ENCODE data around the gene SNAPC4.

DNA sequence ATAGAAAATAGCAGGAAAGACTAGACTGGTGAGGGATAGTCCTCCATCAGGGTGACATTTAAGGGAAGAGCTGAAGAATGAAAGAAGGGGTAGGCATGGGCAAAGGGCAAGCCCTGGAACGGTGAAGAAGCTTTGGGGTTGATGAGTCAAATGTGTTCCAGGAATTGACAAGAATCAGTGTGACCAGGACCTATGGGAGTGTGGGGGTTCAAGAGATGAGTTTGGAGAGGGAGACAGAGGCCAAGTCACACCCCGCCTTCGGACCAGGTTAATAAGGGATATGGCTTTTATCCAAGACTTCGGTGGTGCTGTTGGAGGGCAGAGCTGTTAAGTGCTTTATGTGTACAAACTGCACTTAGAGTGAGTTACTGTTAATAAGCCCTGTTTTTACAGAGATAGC lies 11.4 kb upstream of the SNAPC4 start:
- TF ChIP-seq NFE2 (IDR thresholded peaks at IDR 0.05; ENCODE audit: low read depth) = no peak
- TF ChIP-seq PYGO2 (tag; IDR thresholded peaks at IDR 0.05) = no peak
- TF ChIP-seq, protein P1, sequence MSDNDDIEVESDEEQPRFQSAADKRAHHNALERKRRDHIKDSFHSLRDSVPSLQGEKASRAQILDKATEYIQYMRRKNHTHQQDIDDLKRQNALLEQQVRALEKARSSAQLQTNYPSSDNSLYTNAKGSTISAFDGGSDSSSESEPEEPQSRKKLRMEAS (CRISPR knock-in tag; IDR thresholded peaks at IDR 0.05) = no peak
- TF ChIP-seq ZNF274 (IDR thresholded peaks at IDR 0.05; ENCODE audit: borderline replicate concordance, low read depth, low read length) = no peak
- TF ChIP-seq TGIF2 (CRISPR knock-in tag; IDR thresholded peaks at IDR 0.05) = no peak
- TF ChIP-seq POLR2A (conservative IDR thresholded peaks at IDR 0.05) = no peak
- TF ChIP-seq ZBTB7A (IDR thresholded peaks at IDR 0.05; ENCODE audit: borderline replicate concordance, control insufficient read depth, low read depth, low read length) = no peak
- TF ChIP-seq, protein P2, sequence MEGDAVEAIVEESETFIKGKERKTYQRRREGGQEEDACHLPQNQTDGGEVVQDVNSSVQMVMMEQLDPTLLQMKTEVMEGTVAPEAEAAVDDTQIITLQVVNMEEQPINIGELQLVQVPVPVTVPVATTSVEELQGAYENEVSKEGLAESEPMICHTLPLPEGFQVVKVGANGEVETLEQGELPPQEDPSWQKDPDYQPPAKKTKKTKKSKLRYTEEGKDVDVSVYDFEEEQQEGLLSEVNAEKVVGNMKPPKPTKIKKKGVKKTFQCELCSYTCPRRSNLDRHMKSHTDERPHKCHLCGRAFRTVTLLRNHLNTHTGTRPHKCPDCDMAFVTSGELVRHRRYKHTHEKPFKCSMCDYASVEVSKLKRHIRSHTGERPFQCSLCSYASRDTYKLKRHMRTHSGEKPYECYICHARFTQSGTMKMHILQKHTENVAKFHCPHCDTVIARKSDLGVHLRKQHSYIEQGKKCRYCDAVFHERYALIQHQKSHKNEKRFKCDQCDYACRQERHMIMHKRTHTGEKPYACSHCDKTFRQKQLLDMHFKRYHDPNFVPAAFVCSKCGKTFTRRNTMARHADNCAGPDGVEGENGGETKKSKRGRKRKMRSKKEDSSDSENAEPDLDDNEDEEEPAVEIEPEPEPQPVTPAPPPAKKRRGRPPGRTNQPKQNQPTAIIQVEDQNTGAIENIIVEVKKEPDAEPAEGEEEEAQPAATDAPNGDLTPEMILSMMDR (IDR thresholded peaks at IDR 0.05 in 2 of 3, conservative IDR thresholded peaks at IDR 0.05 in 1 of 3; ENCODE audit: insufficient read depth in 2 of 3, low read depth in 1 of 3, low read length in 3 of 3) = no peak
- no peak for TF ChIP-seq ZNF354B (CRISPR knock-in tag; IDR thresholded peaks at IDR 0.05)
